ENCODE results near the gene SH3PXD2A.

The SH3PXD2A gene

DNA sequence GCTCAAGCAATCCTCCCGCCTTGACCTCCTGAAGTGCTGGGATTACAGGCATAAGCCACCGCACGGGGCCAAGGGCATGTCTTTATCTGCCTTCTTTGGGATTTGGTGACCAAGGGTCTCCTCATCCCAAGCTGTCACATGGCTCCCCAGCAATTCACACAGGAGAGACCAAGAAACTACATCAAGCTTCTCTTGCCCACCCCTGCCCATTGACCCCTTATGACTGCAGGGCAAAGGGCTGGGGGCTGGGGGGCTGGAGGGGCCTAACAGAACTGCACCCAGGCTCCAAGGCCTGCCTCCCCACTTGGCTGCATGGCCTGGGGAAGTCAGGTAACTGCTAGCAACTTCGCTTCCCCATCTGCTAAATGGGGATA lies 137.1 kb downstream of the SH3PXD2A start:
- Histone ChIP-seq H3K4me3 (ENCODE audit: low read depth, low read length) (no peak overlapping the region), H3K9me3 (ENCODE audit: control insufficient read depth, low read length) (no peaks in the 10 kb centered on the region), H3K27me3 (ENCODE audit: control insufficient read depth, insufficient read depth, low read length) (no peaks in the 10 kb centered on the region), H3K9ac (no peak overlapping the region), H3K27ac (no peak overlapping the region), H3K4me2 (ENCODE audit: low read length) (no peak overlapping the region), H3K36me3 (ENCODE audit: control insufficient read depth, insufficient read depth, low read length) (no peaks in the 10 kb centered on the region), H2AFZ (no peak overlapping the region), H3K79me2 (no peaks in the 10 kb centered on the region), H3K4me1 (peaks cover 12% of the 10 kb centered on the region)
- TF ChIP-seq CTCF (IDR thresholded peaks at IDR 0.05), result no peak

DNA sequence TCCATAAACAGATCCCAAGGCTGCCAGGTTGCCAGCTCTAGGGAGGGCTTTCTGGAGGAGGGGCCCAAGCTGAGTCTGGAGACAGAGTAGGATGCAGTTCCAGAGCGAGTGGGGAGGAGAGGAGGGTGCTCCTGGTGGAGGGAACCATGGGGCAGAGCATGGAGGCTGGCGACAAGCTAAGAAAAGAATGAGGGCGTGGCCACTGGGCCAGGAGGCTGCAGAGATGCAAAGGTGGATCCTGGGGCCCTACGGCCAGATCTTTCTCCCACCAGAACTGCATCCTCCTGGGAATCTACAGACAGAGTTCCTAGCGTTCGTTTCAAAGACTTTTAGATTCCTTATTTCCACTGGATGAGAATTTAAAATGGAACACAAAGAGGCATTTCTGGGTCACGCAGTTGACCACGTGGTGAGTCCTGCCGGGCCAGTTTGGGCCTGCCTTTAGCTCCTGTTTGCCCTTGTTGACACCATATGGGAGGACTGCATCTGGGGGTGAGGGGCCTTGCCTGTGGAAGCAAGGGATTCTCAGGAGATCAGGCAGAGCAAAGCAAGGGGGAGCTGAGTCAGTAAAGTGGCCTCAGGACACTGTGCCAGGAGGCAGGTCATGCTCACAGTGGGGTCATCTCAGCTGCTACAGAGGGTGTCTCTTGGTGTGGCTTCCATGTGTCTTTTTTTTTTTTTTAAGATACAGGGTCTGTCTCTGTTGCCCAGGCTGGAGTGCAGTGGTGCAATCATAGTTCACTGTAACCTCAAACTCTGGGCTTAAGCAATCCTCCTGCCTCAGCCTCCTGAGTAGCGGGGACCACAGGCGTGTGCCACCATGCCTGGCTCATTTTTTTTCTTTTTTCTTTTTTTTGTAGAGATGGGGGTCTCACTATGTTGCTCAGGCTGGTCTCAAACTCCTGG lies 137.8 kb downstream of the SH3PXD2A start:
- Histone ChIP-seq H3K27ac (no peak overlapping the region), H3K36me3 (ENCODE audit: control insufficient read depth, insufficient read depth, low read length) (no peaks in the 10 kb centered on the region), H3K4me2 (ENCODE audit: low read length) (no peak overlapping the region), H3K9me3 (ENCODE audit: control insufficient read depth, low read length) (no peaks in the 10 kb centered on the region), H2AFZ (no peak overlapping the region), H3K9ac (no peak overlapping the region), H3K4me1 (peaks cover 12% of the 10 kb centered on the region), H3K27me3 (ENCODE audit: control insufficient read depth, insufficient read depth, low read length) (no peaks in the 10 kb centered on the region), H3K79me2 (no peaks in the 10 kb centered on the region), H3K4me3 (ENCODE audit: low read depth, low read length) (no peak overlapping the region)
- no peak for TF ChIP-seq CTCF (IDR thresholded peaks at IDR 0.05)

DNA sequence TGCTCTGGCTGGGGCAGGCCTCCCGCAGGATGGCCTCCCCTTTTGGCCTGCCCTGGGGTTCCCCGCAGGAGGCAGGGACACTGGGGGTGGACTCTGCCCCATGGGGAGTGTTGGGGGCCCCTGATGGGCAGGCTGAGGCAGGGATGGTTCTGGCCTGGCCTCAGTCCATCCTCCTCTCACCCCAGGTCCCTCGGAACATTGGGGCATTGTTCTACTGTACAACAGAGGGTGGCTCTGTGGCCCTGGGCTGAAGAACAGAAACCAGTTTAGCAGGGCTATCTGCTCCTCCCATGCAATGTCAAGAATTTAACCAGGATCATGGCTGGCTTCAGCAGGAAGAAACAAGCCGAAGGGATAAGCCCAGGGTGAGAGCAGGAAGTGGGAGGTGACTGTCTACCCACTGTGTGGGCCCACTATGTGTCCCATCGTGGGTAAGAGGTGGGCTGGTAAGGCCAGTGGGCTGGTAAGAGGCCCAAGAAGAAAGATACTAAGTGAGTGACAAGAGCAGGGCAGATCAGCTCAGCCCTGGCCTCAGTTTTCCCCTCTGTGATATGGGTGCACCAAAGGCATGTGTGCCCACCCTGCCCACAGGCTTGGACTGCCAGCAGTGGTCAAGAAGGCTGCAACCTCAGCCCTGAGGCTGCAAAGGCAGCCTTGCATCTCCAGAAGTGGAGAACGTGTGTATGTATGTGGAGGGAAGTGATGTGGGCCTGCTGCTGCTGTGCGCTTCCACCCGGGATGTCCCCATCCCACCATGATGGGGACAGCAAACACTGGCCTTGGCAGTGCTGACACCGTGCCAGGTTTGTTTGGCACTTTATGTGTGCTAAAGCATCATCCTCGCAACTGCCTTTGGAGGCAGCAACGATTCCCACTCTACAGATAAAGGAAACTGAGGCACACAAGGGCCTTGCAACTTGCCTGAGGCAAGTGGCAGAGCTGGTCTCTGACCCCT lies 138.9 kb downstream of the SH3PXD2A start:
- Histone ChIP-seq H3K9me3 (ENCODE audit: control insufficient read depth, low read length) (no peaks in the 10 kb centered on the region), H2AFZ (no peak overlapping the region), H3K4me2 (ENCODE audit: low read length) (no peak overlapping the region), H3K27ac (no peak overlapping the region), H3K27me3 (ENCODE audit: control insufficient read depth, insufficient read depth, low read length) (no peaks in the 10 kb centered on the region), H3K36me3 (ENCODE audit: control insufficient read depth, insufficient read depth, low read length) (no peaks in the 10 kb centered on the region), H3K79me2 (no peaks in the 10 kb centered on the region), H3K4me1 (peaks cover 12% of the 10 kb centered on the region), H3K4me3 (ENCODE audit: low read depth, low read length) (no peak overlapping the region), H3K9ac (no peak overlapping the region)
- no peak for TF ChIP-seq CTCF (IDR thresholded peaks at IDR 0.05)

GRCh38 chr10:103715430-103715829 lies 139.9 kb downstream of the SH3PXD2A start:
- peaks cover 4% of the 10 kb centered on the region for H3K4me1 ChIP-seq
- TF ChIP-seq CTCF (IDR thresholded peaks at IDR 0.05), result no peak
- H3K4me2 ChIP-seq (ENCODE audit: low read length), result no peak overlapping the region
- H3K79me2 ChIP-seq, result no peaks in the 10 kb centered on the region
- H3K36me3 ChIP-seq (ENCODE audit: control insufficient read depth, insufficient read depth, low read length), result no peaks in the 10 kb centered on the region
- H2AFZ ChIP-seq, result no peak overlapping the region
- H3K4me3 ChIP-seq (ENCODE audit: low read depth, low read length), result no peak overlapping the region
- no peak overlapping the region for H3K27ac ChIP-seq
- H3K9ac ChIP-seq, result no peak overlapping the region
- no peaks in the 10 kb centered on the region for H3K9me3 ChIP-seq (ENCODE audit: control insufficient read depth, low read length)
- no peaks in the 10 kb centered on the region for H3K27me3 ChIP-seq (ENCODE audit: control insufficient read depth, insufficient read depth, low read length)

Measured in parathyroid adenoma (tissue), 2 donors.